HepG2 (cell line): Measurements from ENCODE around the gene SYVN1. TPM values are rescaled to one million over a fixed set of nuclear protein-coding genes. Genes with fewer than 3 reads are reported as not detected.

Experiments
- ARNTL ChIP-seq: sonication (generic); formaldehyde crosslinking; IDR thresholded peaks from 2 replicates; pipeline ENCODE4 v1.4.0; 2020; ENCODE audit warnings: mild to moderate bottlenecking, missing genetic modification reagents
- ELF4 ChIP-seq: sonication (generic); formaldehyde crosslinking; IDR thresholded peaks from 2 replicates; pipeline ENCODE4 v1.5.0; 2020; ENCODE audit warnings: missing genetic modification reagents, mild to moderate bottlenecking, moderate library complexity, borderline replicate concordance
- HCFC1 ChIP-seq: fragments of 150-350 bp; IDR thresholded peaks from 2 replicates; pipeline ENCODE4 v1.6.1; 2014; ENCODE audit warnings: low read depth, low read length
- HOXA3 ChIP-seq: sonication (generic); formaldehyde crosslinking; IDR thresholded peaks from 2 replicates; pipeline ENCODE4 v1.5.0; 2020; ENCODE audit warnings: missing genetic modification reagents
- HOXA9 ChIP-seq: sonication (generic); formaldehyde crosslinking; IDR thresholded peaks from 2 replicates; pipeline ENCODE4 v1.8.1; 2022; ENCODE audit warnings: missing genetic modification reagents, mild to moderate bottlenecking, moderate library complexity, borderline replicate concordance
- KDM2A ChIP-seq: sonication (generic); formaldehyde crosslinking; IDR thresholded peaks from 2 replicates; pipeline ENCODE4 v1.4.0; 2020; ENCODE audit warnings: low read depth, missing genetic modification reagents, borderline replicate concordance
- KLF12 ChIP-seq: sonication (generic); formaldehyde crosslinking; IDR thresholded peaks from 2 replicates; pipeline ENCODE4 v1.4.0; 2020; ENCODE audit warnings: missing genetic modification reagents, borderline replicate concordance
- KLF6 ChIP-seq: IDR thresholded peaks from 2 replicates; pipeline ENCODE4 v1.8.0; 2016; ENCODE audit warnings: missing biosample characterization, missing genetic modification reagents
- KMT2B ChIP-seq: IDR thresholded peaks from 2 replicates; pipeline ENCODE4 v1.6.1; 2016; ENCODE audit warnings: missing genetic modification reagents, missing compliant biosample characterization
- MIER3 ChIP-seq: IDR thresholded peaks from 2 replicates; pipeline ENCODE4 v1.6.1; 2016; ENCODE audit warnings: missing compliant biosample characterization, borderline replicate concordance
- NCOA2 ChIP-seq: sonication (generic); formaldehyde crosslinking; IDR thresholded peaks from 2 replicates; pipeline ENCODE4 v1.8.0; 2022; ENCODE audit warnings: inconsistent platforms
- RBM39 ChIP-seq: fragments of 200-400 bp; formaldehyde crosslinking; IDR thresholded peaks from one replicate; pipeline ENCODE4 v1.6.1; 2018; ENCODE audit warnings: antibody characterized with exemption, mild to moderate bottlenecking, low read depth, low read length; ENCODE audit not compliant: poor library complexity, severe bottlenecking
- SETDB1 ChIP-seq: sonication (generic); formaldehyde crosslinking; IDR thresholded peaks from 2 replicates; pipeline ENCODE4 v1.5.1; 2020; ENCODE audit warnings: missing genetic modification reagents, mild to moderate bottlenecking, borderline replicate concordance
- SRF ChIP-seq: IDR thresholded peaks from 2 replicates; pipeline ENCODE4 v1.6.1; 2011; ENCODE audit warnings: mild to moderate bottlenecking, low read depth, low read length, moderate library complexity
- TAF1 ChIP-seq: sonication (generic); formaldehyde crosslinking; IDR thresholded peaks from 2 replicates; pipeline ENCODE4 v1.4.0; 2020; ENCODE audit warnings: missing genetic modification reagents
- ZFP37 ChIP-seq: sonication (generic); formaldehyde crosslinking; IDR thresholded peaks from 2 replicates; pipeline ENCODE4 v1.4.0; 2020; ENCODE audit warnings: missing genetic modification reagents, borderline replicate concordance
- ZFP41 ChIP-seq: sonication (generic); formaldehyde crosslinking; IDR thresholded peaks from 2 replicates; pipeline ENCODE4 v1.4.0; 2020; ENCODE audit warnings: mild to moderate bottlenecking, missing genetic modification reagents, borderline replicate concordance
- polyA plus RNA-seq, 8 experiments: library from polyadenylated mRNA; depleted of rRNA in 3 of 8; stranded (reverse) in 7 of 8; unstranded in 1 of 8; fragments of >200 nt; fragmentation: Illumina TruSeq in 4 of 8; extraction: Trizol in 4 of 8; gene quantifications; 2 replicates each; pipeline versions ENCODE4 v1.2.1 to v1.2.3, GENCODE V29; 2011 to 2016; ENCODE audit warnings: low read depth in 4 of 8, missing spikeins in 1 of 8, mixed read lengths in 1 of 8; ENCODE audit not compliant: insufficient read depth in 1 of 8
- total RNA-seq, 5 experiments: library from RNA; depleted of rRNA; stranded (reverse); fragments of >200 nt; fragmentation: Illumina TruSeq; extraction: Trizol; gene quantifications; 2 replicates each; pipeline ENCODE4 v1.2.3, GENCODE V29; 2016; ENCODE audit warnings: low read depth in 1 of 5
- TF ChIP-seq, protein P1 (sequence below): sonication (generic); formaldehyde crosslinking; IDR thresholded peaks from 2 replicates; pipeline ENCODE4 v1.5.1; 2020; ENCODE audit warnings: missing genetic modification reagents, mild to moderate bottlenecking, borderline replicate concordance
- TF ChIP-seq, protein P2 (sequence below): IDR thresholded peaks from 2 replicates; pipeline ENCODE4 v1.6.1; 2016; ENCODE audit warnings: low read depth, borderline replicate concordance
- TF ChIP-seq, protein P3 (sequence below): sonication (generic); formaldehyde crosslinking; IDR thresholded peaks from 2 replicates; pipeline ENCODE4 v1.8.1; 2023; ENCODE audit warnings: mild to moderate bottlenecking, missing genetic modification reagents

Gene SYVN1
- total and polyA plus RNA-seq, 2 of the 13 experiments (the other 11 are each of a cell fraction or from before 2014, with no cell fraction given): 10.3 to 22.5 TPM

DNA sequence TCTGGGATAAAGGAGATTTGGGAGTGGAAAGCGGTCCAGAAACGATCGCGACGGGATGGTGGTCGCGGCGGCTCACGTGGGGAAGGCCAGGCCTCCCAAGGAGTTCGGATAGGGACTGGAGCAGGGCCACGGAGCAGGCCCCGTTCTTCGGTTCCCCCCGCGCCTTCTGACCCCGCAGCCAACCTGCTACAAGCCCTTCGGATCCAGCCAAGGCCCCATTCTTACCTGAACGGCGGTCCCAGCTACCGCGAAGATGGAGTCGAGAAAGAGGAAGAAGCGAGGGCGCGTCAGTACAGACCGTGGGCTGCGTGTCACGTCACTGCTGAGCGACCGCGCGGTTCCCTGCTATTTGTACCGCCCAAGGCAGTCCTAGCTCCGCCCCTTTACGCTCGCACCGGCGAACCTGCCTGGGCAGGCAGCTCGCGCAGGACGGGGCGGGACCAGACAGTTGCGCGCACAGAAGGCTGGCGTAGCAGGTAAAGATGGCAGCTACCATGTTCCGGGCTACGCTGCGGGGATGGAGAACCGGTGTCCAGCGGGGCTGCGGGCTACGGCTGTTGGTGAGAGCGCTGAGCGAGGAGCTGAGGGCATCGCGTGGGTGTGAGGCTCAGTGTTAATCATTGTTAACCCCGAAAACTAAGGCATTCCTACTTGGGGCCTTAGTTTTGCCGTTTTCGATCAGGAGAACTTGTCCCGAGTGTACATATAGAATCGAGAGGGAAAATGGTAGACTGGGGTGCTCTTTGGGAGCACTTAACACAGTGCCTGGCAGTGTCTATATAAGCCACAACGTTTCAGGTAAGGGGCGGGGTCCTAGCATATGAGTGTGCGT is 12.2 kb downstream of the SYVN1 start, which contains the start of the genes FAU and MRPL49 (continued):
- TF ChIP-seq, protein P1, sequence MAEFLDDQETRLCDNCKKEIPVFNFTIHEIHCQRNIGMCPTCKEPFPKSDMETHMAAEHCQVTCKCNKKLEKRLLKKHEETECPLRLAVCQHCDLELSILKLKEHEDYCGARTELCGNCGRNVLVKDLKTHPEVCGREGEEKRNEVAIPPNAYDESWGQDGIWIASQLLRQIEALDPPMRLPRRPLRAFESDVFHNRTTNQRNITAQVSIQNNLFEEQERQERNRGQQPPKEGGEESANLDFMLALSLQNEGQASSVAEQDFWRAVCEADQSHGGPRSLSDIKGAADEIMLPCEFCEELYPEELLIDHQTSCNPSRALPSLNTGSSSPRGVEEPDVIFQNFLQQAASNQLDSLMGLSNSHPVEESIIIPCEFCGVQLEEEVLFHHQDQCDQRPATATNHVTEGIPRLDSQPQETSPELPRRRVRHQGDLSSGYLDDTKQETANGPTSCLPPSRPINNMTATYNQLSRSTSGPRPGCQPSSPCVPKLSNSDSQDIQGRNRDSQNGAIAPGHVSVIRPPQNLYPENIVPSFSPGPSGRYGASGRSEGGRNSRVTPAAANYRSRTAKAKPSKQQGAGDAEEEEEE (CRISPR knock-in tag): no peak
- TF ChIP-seq KLF6 (CRISPR knock-in tag): peak; percentile 85; the same call in 1 of the 2 replicates
- TF ChIP-seq KMT2B (CRISPR knock-in tag): peak; percentile 83
- TF ChIP-seq TAF1: peak; percentile 99
- TF ChIP-seq KLF12 (CRISPR knock-in tag): 0 out of 2 replicates have a peak, but pooled peaks have one; percentile 44
- TF ChIP-seq ZFP37: peak; percentile 8; the same call in 1 of the 2 replicates
- TF ChIP-seq KDM2A (CRISPR knock-in tag): peak; percentile 73
- TF ChIP-seq SETDB1 (CRISPR knock-in tag): no peak
- peak; percentile 41 for TF ChIP-seq RBM39
- no peak; the same call in 1 of the 2 replicates for TF ChIP-seq HOXA9 (CRISPR knock-in tag)
- peak; percentile 30; the same call in 1 of the 2 replicates for TF ChIP-seq NCOA2
- 0 out of 2 replicates have a peak, but pooled peaks have one; percentile 15 for TF ChIP-seq ARNTL (CRISPR knock-in tag)
- 0 out of 2 replicates have a peak, but pooled peaks have one; percentile 47 for TF ChIP-seq SRF
- TF ChIP-seq ELF4 (CRISPR knock-in tag): peak; percentile 68; the same call in 1 of the 2 replicates
- TF ChIP-seq, protein P2, sequence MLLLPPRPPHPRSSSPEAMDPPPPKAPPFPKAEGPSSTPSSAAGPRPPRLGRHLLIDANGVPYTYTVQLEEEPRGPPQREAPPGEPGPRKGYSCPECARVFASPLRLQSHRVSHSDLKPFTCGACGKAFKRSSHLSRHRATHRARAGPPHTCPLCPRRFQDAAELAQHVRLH (CRISPR knock-in tag): peak; percentile 71; the same call in 1 of the 2 replicates
- peak; percentile 71; the same call in 1 of the 2 replicates for TF ChIP-seq MIER3 (CRISPR knock-in tag)
- peak; percentile 99 for TF ChIP-seq HOXA3 (CRISPR knock-in tag)
- TF ChIP-seq HCFC1: peak; percentile 62
- peak; percentile 42; the same call in 1 of the 2 replicates for TF ChIP-seq ZFP41 (CRISPR knock-in tag)
- TF ChIP-seq, protein P3, sequence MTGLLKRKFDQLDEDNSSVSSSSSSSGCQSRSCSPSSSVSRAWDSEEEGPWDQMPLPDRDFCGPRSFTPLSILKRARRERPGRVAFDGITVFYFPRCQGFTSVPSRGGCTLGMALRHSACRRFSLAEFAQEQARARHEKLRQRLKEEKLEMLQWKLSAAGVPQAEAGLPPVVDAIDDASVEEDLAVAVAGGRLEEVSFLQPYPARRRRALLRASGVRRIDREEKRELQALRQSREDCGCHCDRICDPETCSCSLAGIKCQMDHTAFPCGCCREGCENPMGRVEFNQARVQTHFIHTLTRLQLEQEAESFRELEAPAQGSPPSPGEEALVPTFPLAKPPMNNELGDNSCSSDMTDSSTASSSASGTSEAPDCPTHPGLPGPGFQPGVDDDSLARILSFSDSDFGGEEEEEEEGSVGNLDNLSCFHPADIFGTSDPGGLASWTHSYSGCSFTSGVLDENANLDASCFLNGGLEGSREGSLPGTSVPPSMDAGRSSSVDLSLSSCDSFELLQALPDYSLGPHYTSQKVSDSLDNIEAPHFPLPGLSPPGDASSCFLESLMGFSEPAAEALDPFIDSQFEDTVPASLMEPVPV (CRISPR knock-in tag): no peak; the same call in 1 of the 2 replicates
